Transverse colon (tissue), 3 donors: ENCODE data around the gene SAPCD1.

Experiments
- EP300 ChIP-seq: sonication (generic); formaldehyde crosslinking; IDR thresholded peaks from one replicate; pipeline ENCODE4 v1.6.1; 2017; ENCODE audit warnings: antibody characterized with exemption, low read depth
- POLR2A ChIP-seq: fragments of 450-650 bp; IDR thresholded peaks from one replicate; pipeline ENCODE4 v1.6.1; 2016; ENCODE audit warnings: antibody characterized with exemption, mild to moderate bottlenecking, moderate library complexity
- TF ChIP-seq, protein P1 (sequence below), 5 experiments: fragments of 200-600 bp in 3 of 5; fragments of 450-650 bp in 2 of 5; sonication (generic) in 3 of 5; IDR thresholded peaks; 1 replicate in 2 of 5; 2 replicates in 3 of 5; pipeline ENCODE4 v1.5.1; 2016 to 2017; ENCODE audit warnings: antibody characterized with exemption in 5 of 5, inconsistent platforms in 3 of 5, mild to moderate bottlenecking in 2 of 5, moderate library complexity in 1 of 5

DNA sequence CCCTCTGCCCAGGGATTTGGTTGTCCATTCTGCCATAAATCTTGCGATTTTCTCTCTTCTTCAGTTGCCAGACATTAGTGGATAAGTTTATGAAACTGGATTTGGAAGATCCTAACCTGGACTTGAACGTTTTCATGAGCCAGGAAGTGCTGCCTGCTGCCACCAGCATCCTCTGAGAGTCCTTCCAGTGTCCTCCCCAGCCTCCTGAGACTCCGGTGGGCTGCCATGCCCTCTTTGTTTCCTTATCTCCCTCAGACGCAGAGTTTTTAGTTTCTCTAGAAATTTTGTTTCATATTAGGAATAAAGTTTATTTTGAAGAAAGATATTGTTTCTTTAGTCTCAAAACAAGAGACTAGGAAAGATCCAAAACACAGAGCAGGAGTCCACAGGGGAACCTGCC lies at the start of gene SAPCD1:
- TF ChIP-seq, protein P1, sequence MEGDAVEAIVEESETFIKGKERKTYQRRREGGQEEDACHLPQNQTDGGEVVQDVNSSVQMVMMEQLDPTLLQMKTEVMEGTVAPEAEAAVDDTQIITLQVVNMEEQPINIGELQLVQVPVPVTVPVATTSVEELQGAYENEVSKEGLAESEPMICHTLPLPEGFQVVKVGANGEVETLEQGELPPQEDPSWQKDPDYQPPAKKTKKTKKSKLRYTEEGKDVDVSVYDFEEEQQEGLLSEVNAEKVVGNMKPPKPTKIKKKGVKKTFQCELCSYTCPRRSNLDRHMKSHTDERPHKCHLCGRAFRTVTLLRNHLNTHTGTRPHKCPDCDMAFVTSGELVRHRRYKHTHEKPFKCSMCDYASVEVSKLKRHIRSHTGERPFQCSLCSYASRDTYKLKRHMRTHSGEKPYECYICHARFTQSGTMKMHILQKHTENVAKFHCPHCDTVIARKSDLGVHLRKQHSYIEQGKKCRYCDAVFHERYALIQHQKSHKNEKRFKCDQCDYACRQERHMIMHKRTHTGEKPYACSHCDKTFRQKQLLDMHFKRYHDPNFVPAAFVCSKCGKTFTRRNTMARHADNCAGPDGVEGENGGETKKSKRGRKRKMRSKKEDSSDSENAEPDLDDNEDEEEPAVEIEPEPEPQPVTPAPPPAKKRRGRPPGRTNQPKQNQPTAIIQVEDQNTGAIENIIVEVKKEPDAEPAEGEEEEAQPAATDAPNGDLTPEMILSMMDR (IDR thresholded peaks at IDR 0.05), result no peak
- TF ChIP-seq POLR2A (no peak), EP300 (no peak)
